Gastrocnemius medialis (tissue), 4 donors: ENCODE data around the gene SCLY.

ENCODE experiments used
- POLR2A ChIP-seq, 2 donors: fragments of 450-650 bp; IDR thresholded peaks; one replicate each; pipeline ENCODE4 v1.6.1; 2017; ENCODE audit warnings: antibody characterized with exemption in 2 of 2, mild to moderate bottlenecking in 2 of 2, moderate library complexity in 2 of 2
- TF ChIP-seq, protein P1 (sequence below), 5 experiments: fragments of 450-650 bp in 3 of 5; fragments of 200-600 bp in 2 of 5; sonication (generic) in 2 of 5; IDR thresholded peaks in 4 of 5; conservative IDR thresholded peaks in 1 of 5; 1 replicate in 4 of 5; 2 replicates in 1 of 5; pipeline ENCODE4 v1.5.1; 2016 to 2019; ENCODE audit warnings: antibody characterized with exemption in 5 of 5, mild to moderate bottlenecking in 3 of 5, moderate library complexity in 3 of 5

DNA sequence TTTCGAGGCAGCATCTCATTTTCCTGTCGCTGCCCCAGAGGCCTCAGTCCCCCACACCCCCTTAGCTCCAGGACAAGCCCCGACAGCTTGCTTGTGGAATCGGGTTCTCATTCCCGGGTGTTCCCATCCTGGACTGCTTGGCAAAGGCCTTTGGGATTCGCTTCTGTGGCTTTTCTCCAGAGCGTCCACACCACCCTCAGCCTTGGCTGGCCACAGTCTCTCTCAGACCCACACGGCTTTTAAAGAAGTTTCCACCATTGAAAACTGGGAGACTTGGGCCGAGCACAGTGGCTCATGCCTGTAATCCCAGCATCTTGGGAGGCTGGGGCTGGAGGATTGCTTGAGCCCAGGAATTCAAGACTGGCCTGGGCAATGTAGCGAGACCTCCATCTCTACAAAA is 42.1 kb downstream of the SCLY start:
- TF ChIP-seq, protein P1, sequence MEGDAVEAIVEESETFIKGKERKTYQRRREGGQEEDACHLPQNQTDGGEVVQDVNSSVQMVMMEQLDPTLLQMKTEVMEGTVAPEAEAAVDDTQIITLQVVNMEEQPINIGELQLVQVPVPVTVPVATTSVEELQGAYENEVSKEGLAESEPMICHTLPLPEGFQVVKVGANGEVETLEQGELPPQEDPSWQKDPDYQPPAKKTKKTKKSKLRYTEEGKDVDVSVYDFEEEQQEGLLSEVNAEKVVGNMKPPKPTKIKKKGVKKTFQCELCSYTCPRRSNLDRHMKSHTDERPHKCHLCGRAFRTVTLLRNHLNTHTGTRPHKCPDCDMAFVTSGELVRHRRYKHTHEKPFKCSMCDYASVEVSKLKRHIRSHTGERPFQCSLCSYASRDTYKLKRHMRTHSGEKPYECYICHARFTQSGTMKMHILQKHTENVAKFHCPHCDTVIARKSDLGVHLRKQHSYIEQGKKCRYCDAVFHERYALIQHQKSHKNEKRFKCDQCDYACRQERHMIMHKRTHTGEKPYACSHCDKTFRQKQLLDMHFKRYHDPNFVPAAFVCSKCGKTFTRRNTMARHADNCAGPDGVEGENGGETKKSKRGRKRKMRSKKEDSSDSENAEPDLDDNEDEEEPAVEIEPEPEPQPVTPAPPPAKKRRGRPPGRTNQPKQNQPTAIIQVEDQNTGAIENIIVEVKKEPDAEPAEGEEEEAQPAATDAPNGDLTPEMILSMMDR (IDR thresholded peaks at IDR 0.05 in 4 of 5, conservative IDR thresholded peaks at IDR 0.05 in 1 of 5) = no peak
- no peak for TF ChIP-seq POLR2A (IDR thresholded peaks at IDR 0.05)
